ENCODE data around the gene DNAH3. TPM values are rescaled to one million over a fixed set of nuclear protein-coding genes. Genes with fewer than 3 reads are reported as not detected.

Gene DNAH3
- total and polyA plus RNA-seq, 3 donors from 2014 or later = 11.7 to 21.2 (median 19.9) TPM

- TF ChIP-seq, protein P1, sequence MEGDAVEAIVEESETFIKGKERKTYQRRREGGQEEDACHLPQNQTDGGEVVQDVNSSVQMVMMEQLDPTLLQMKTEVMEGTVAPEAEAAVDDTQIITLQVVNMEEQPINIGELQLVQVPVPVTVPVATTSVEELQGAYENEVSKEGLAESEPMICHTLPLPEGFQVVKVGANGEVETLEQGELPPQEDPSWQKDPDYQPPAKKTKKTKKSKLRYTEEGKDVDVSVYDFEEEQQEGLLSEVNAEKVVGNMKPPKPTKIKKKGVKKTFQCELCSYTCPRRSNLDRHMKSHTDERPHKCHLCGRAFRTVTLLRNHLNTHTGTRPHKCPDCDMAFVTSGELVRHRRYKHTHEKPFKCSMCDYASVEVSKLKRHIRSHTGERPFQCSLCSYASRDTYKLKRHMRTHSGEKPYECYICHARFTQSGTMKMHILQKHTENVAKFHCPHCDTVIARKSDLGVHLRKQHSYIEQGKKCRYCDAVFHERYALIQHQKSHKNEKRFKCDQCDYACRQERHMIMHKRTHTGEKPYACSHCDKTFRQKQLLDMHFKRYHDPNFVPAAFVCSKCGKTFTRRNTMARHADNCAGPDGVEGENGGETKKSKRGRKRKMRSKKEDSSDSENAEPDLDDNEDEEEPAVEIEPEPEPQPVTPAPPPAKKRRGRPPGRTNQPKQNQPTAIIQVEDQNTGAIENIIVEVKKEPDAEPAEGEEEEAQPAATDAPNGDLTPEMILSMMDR (IDR thresholded peaks at IDR 0.05) = no peak
- TF ChIP-seq POLR2A (IDR thresholded peaks at IDR 0.05) = no peak
- Histone ChIP-seq H3K27ac (no peak overlapping the region), H3K4me1 (peaks cover 26% of the 10 kb centered on the region), H3K9me3 (no peaks in the 10 kb centered on the region), H3K4me3 (no peak overlapping the region), H3K27me3 (no peaks in the 10 kb centered on the region), H3K36me3 (ENCODE audit: low read depth, missing control alignments) (no peaks in the 10 kb centered on the region)
- no peak for DNase-seq
- intact Hi-C loops (cut with DNase I; ENCODE audit: low total_unique reads) = no loop called here
- WGBS, 2 donors = 70 to 76% methylated on average over 4 of the region's 4 CpGs
Measured at GRCh38 chr16:20897253-20897897, 253.3 kb downstream of the DNAH3 start.

GRCh38 chr16:20894388-20894787 is 256.3 kb downstream of the DNAH3 start:
- WGBS, 2 donors = 86 to 97% methylated on average over 2 of the region's 2 CpGs
- DNase-seq = no peak
- no peak for TF ChIP-seq POLR2A (IDR thresholded peaks at IDR 0.05)
- TF ChIP-seq, protein P1 (IDR thresholded peaks at IDR 0.05) = no peak
- peaks cover 21% of the 10 kb centered on the region for H3K4me1 ChIP-seq
- H3K36me3 ChIP-seq (ENCODE audit: low read depth, missing control alignments) = no peaks in the 10 kb centered on the region
- no peak overlapping the region for H3K27ac ChIP-seq
- intact Hi-C loops (cut with DNase I; ENCODE audit: low total_unique reads) = no loop called here
- no peaks in the 10 kb centered on the region for H3K9me3 ChIP-seq
- no peaks in the 10 kb centered on the region for H3K27me3 ChIP-seq
- H3K4me3 ChIP-seq = no peak overlapping the region

DNA sequence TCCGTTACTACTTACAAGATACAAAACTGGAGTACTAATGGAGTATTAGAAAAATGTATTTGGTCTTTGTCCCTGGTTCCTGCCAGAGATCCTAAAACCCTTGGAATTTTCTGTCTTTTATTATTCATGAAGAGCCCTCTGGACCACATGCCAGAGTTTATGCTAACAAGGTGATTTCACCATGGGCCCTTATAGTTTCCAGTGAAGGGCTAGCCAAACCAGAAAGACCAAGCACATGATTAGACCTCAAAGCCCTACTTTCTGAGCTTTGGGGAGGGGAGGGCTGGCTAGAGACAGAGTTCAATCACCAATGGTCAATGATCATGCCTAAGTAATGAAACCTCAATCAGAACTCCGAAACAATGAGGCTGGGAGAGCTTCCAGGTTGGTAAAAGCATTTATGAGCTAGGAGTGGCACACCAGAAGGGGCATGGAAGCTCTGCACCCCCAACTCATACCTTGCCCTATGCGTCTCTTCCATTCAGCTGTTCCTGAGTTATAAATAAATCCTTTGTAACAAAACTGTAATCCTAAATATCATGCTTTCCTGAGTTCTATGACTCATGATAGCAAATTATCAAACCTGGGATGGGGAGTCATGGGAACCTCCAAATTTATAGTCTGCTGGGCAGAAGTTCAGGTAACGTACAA is 260.9 kb downstream of the DNAH3 start:
- intact Hi-C loops (cut with DNase I; ENCODE audit: low total_unique reads) = no loop called here
- H3K4me1 ChIP-seq = no peaks in the 10 kb centered on the region
- H3K4me3 ChIP-seq = no peak overlapping the region
- H3K27ac ChIP-seq = no peak overlapping the region
- H3K9me3 ChIP-seq = no peaks in the 10 kb centered on the region
- TF ChIP-seq POLR2A (IDR thresholded peaks at IDR 0.05) = no peak
- TF ChIP-seq, protein P1 (IDR thresholded peaks at IDR 0.05) = no peak
- no peak for DNase-seq
- 91 to 94% methylated on average over 4 of the region's 4 CpGs for WGBS, 2 donors
- H3K27me3 ChIP-seq = no peaks in the 10 kb centered on the region
- H3K36me3 ChIP-seq (ENCODE audit: low read depth, missing control alignments) = no peaks in the 10 kb centered on the region

DNA sequence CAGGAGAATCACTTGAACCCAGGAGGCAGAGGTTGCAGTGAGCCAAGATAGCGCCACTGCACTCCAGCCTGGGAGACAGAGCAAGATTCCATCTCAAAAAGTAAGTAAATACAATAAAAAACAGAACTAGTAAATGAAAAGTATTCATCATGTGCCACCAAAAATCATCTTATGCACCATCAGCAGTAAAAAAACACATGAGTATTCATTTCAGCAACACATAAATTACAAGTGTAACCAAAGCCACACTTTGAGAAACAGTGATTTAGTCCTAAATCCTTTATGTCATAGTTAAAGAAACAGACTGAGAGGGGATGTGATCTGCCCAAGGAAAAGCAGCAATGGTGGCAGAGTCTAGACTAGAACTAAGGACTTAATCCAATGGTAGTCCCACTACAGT is 263.4 kb downstream of the DNAH3 start:
- no peaks in the 10 kb centered on the region for H3K4me1 ChIP-seq
- H3K27me3 ChIP-seq = no peaks in the 10 kb centered on the region
- H3K27ac ChIP-seq = no peak overlapping the region
- TF ChIP-seq, protein P1 (IDR thresholded peaks at IDR 0.05) = no peak
- no peak for TF ChIP-seq POLR2A (IDR thresholded peaks at IDR 0.05)
- intact Hi-C loops (cut with DNase I; ENCODE audit: low total_unique reads) = no loop called here
- no peak for DNase-seq
- no peaks in the 10 kb centered on the region for H3K36me3 ChIP-seq (ENCODE audit: low read depth, missing control alignments)
- H3K4me3 ChIP-seq = no peak overlapping the region
- WGBS, 2 donors = 100% methylated on average over 1 of the region's 1 CpG
- H3K9me3 ChIP-seq = no peaks in the 10 kb centered on the region

- Histone ChIP-seq H3K4me3 (no peak overlapping the region), H3K27ac (no peak overlapping the region), H3K36me3 (ENCODE audit: low read depth, missing control alignments) (no peaks in the 10 kb centered on the region), H3K9me3 (no peaks in the 10 kb centered on the region), H3K27me3 (no peaks in the 10 kb centered on the region), H3K4me1 (no peaks in the 10 kb centered on the region)
- DNase-seq = no peak
- intact Hi-C loops (cut with DNase I; ENCODE audit: low total_unique reads) = no loop called here
- TF ChIP-seq POLR2A (IDR thresholded peaks at IDR 0.05) = no peak
- TF ChIP-seq, protein P1 (IDR thresholded peaks at IDR 0.05) = no peak
- WGBS, 2 donors = 40 to 78% methylated on average over 1 of the region's 1 CpG
Measured at GRCh38 chr16:20886320-20886719, 264.3 kb downstream of the DNAH3 start.

Data from testis (tissue), 3 donors.